GM10248 (cell line): Measurements from ENCODE around the gene GDF7.

Source experiments
- CTCF ChIA-PET: fragments of 300-600 bp; sonication (Branson Sonifier 250); formaldehyde crosslinking; extraction: SDS; loops from one replicate; lab custom pipeline; 2021; ENCODE audit warnings: antibody characterized with exemption; lab: Yijun Ruan, JAX
- POLR2A ChIA-PET: fragments of 350-650 bp; sonication (Branson Sonifier 250); formaldehyde crosslinking; extraction: SDS; loops from one replicate; lab custom pipeline; 2020; ENCODE audit warnings: antibody characterized with exemption; lab: Yijun Ruan, JAX
- DNase-seq: peaks from one replicate; pipeline ENCODE4 v3.0.0; 2012; ENCODE audit errors: extremely low spot score
- CTCF ChIP-seq: IDR thresholded peaks from 2 replicates; pipeline ENCODE4 v1.5.1; 2012; ENCODE audit warnings: mild to moderate bottlenecking, low read depth; ENCODE audit errors: extremely low read depth, missing control alignments, control extremely low read depth

GDF7 gene

GRCh38 chr2:20627712-20628380 is 39.1 kb upstream of the GDF7 start:
- POLR2A ChIA-PET = no interaction called here
- DNase-seq = no peak
- CTCF ChIA-PET = no interaction called here
- TF ChIP-seq CTCF = no peak

GRCh38 chr2:20629181-20629580 is 37.8 kb upstream of the GDF7 start:
- CTCF ChIA-PET = interaction anchor here (0.7 to 6.8 kb wide), 3 partner anchors 13 to 218 kb away, joined by 3 to 46 read pairs (median 3); no protein-coding TSS in a partner anchor
- POLR2A ChIA-PET = interaction anchor here (1.1 kb wide), 1 partner anchor 183 kb away, joined by 5 read pairs; the partner anchor contains the start of gene RHOB

GRCh38 chr2:20629581-20630171 is 37.3 kb upstream of the GDF7 start:
- TF ChIP-seq CTCF = no peak
- ChIA-PET POLR2A (interaction anchor here (1.1 to 1.8 kb wide), 2 partner anchors 182 to 183 kb away, joined by 5 to 12 read pairs; partner anchors contain the start of gene RHOB), CTCF (interaction anchor here (0.7 to 6.8 kb wide), 7 partner anchors 13 to 219 kb away, joined by 3 to 46 read pairs (median 3); partner anchors contain the start of gene HS1BP3)
- no peak for DNase-seq

More at GRCh38 chr2:20629181-20629580, 37.8 kb upstream of the GDF7 start:
- DNase-seq = no peak
- no peak for TF ChIP-seq CTCF

- POLR2A ChIA-PET = interaction anchor here (0.6 to 1.8 kb wide), 2 partner anchors 183 to 260 kb away, joined by 3 to 12 read pairs; partner anchors contain the start of gene RHOB
- no peak for DNase-seq
- CTCF ChIA-PET = interaction anchor here (1.0 to 6.8 kb wide), 10 partner anchors 12 to 220 kb away, joined by 3 to 46 read pairs (median 4); partner anchors contain the start of gene HS1BP3
- TF ChIP-seq CTCF = no peak
Observed at GRCh38 chr2:20630967-20631366, 36.0 kb upstream of the GDF7 start.

GRCh38 chr2:20631617-20632307 is 35.2 kb upstream of the GDF7 start:
- CTCF ChIA-PET = interaction anchor here (1.0 to 6.8 kb wide), 12 partner anchors 8 to 221 kb away, joined by 3 to 46 read pairs (median 6); partner anchors contain the start of gene HS1BP3
- TF ChIP-seq CTCF = no peak
- POLR2A ChIA-PET = interaction anchor here (1.8 kb wide), 1 partner anchor 184 kb away, joined by 12 read pairs; the partner anchor contains the start of gene RHOB
- DNase-seq = no peak
